ENCODE measurements around the gene ABCA1.
"Not testable (repeated sequence)": the region's sequence is repeated elsewhere in the genome, so short reads cannot be mapped to it uniquely, and the experiment has no call there.

The ABCA1 gene

DNA sequence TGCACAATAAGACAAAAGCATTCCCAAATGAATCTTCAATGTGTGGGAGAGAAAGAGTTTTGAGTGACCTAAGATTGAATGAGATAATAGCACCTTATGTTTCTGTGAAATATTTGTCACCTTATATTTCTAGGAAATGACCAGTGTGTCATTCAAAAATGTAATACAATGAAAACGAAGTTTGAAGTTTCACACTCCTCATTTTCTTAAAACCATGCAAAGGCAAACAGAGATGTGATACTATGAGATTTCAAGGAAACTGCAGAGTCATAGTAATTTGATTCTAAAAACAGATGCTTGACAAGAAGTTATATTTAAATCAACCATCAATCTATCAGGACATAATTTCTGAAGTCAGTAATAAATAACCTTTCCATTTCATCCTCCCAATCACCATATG, 13.6 kb upstream of the ABCA1 start:
- no peak for DNase-seq

DNA sequence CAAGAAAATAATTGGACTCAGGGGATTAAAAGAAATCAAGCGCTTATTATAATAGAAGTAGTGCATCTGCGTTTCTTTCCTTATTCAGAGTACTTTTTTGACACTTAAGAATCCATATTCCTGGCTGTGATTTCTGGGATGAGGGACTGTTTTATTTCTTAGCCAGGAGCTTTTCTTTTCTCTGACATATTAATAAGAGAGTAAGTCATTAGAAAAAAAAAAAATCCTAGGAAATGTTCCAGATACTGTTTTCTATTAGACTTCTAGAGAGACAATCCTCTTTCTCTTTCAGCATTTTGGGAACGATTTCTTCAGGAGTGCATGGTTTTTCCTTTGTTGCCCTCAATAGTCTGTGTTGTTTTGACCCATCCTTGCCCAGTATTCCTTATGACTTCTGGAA, 8.3 kb upstream of the ABCA1 start:
- DNase-seq: no peak

DNA sequence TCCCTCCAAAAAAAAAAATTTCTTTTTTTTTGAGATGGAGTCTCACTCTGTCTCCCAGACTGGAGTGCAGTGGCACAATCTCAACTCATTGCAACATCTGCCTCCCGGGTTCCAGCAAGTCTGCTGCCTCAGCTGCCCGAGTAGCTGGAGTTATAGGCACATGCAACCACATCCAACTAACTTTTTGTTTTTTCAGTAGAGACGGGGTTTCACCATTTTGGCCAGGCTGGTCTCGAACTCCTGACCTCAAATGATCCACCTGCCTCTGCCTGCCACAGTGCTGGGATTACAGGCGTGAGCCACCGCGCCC, 7.5 kb upstream of the ABCA1 start:
- not testable (repeated sequence) for DNase-seq

DNA sequence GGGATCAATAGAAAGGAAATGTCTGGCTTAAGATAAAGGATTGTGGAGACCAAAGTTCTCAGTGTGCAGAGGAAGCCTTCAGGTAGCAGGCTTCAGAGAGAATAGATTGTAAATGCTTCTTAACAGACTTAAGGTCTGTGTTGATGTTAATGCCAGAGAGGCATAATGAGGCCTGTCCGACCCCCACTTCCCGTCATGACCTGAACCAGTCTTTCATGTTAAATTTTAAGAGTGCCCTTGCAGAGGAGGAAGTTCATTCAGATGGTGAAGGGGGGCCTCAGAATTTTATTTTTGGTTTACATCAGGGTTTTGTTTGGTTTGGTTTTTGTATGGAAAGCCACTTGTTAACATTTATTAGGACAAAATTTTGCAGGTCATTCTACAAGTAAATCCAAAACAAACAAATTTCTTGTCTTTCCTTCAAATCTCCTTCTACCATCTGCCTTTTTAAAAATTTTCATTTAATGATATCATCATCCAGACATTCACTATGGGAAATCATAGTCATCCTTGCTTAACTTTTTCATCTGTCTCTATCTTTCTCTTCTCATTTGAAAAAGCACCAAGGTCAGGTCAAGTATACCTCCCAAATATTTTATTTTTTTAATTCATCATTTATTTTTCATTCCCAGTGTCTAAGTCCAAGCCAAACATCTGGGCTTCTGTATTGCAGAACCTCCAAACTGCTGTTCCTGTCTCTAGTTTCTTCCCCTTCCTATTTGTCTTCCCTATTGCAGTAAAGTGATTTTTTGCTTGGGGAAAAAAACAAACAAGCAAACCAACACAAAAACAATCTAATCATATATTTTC, 6.9 kb upstream of the ABCA1 start:
- DNase-seq: no peak

DNA sequence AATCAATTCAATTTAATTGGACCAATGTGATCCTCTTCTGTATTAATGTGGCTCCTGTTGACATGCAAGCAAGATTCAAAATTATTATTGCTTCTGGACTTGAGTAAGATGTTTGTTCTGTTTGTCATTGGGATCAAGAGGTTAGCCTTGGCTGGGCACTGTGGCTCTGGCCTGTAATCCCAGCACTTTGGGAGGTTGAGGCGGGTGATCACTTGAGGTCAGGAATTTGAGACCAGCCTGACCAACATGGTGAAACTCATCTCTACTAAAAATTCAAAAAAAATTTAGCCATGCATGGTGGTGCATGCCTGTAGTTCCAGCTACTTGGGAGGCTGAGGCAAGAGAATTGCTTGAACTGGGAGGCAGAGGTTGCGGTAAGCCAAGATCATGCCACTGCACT, 5.1 kb upstream of the ABCA1 start:
- DNase-seq: not testable (repeated sequence)

DNA sequence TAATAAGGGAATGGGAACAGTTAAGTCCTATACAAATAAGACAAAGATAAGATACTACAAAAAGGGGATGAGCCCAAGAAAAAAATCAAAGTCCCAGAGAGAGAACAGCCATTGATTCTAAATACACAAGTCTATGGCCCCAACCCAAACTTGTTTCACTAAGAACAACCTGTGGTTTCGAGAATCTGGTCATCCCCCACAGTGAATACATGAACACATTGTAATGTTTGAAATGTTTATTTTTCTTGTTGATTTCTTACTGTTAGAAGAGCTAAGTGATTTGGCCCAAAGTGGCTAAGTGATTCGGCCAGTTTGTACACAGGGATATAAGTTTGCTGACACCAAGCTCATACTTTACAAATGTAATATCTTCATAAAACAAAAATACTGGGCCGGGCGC, 3.3 kb upstream of the ABCA1 start:
- no peak for DNase-seq

DNA sequence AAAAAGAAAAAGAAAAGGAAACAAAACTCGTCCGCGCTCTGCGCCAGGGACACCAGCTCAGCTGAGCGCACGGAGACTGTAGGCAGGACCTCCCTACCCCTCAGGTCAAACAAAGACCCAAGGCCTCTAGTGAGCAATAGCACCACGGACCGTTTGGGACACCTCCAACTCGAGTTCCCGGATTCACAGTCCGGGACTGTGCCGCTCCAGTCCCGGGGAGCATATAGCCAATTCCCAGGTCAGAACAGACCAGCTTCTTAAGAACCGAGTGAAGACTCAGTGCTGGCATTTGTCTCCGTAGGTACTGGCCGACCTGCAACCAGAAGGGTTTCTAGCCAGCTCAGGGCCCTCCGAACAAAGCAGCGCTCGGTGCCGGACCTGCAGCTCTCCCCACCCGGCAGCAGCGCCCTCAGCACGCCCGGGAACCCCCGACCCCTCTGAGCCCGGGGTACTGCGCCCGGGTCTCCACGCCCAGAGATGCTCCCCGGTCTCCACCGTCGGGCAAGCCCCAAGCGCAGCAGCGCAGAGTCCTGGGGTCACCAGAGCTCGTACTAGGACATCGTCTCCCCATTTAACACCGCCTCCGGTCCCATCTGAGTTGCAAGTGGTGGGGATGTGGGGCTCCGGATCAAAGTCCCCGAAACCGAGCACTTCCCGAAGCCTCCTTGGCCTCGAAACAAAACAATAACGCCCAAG, 591 bp downstream of the ABCA1 start:
- no peak for DNase-seq

DNA sequence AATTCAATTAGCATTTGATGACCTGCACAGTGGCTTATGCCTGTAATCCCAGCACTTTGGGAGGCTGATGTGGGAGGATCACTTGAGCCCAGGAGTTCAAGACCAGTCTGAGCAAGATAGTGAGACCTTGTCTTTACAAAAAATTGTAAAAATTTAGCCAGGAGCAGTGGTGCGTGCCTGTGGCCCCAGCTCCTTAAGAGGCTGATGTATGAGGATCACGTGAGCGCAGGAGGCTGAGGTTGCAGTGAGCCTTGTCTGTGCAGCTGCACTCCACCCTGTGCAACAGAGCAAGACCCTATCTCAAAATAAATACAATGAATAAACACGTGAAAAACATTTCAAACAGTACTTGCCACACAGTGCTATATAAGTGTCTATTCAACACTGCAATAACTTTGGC, 4.2 kb downstream of the ABCA1 start:
- no peak for DNase-seq

DNA sequence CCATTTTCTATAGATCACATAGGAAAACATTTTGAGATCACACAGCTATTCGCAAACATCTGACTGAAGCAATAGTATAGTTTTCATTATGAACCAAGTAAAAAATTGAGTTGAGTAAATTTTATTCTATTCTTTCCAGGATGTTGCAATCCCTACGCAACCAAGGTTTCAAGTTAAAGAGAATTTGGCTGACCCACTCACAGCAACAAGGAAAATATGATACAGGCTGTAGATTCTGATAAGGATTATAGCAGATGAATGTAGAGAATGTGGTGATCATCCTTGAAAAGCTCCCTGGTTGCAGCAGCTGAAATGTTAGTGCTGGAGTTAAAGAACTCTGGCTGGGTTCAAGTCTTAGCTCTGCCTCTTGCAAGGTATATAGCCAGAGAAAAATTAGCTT, 4.7 kb downstream of the ABCA1 start:
- no peak for DNase-seq

DNA sequence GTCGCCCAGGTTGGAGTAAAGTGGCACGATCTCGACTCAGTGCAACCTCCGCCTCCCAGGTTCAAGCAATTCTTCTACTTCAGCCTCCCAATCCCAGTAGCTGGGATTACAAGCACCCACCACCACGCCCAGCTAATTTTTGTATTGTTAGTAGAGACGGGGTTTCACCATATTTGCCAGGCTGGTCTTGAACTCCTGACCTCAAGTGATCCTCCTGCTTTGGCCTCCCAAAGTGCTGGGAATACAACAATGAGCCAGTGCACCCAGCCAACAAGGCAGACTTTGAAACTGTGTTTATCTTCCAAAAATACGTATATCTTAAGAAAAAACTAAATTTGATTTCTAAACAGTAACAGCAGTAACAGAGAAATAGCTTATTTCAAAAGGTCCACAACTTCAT, 5.2 kb downstream of the ABCA1 start:
- DNase-seq: not testable (repeated sequence)

DNA sequence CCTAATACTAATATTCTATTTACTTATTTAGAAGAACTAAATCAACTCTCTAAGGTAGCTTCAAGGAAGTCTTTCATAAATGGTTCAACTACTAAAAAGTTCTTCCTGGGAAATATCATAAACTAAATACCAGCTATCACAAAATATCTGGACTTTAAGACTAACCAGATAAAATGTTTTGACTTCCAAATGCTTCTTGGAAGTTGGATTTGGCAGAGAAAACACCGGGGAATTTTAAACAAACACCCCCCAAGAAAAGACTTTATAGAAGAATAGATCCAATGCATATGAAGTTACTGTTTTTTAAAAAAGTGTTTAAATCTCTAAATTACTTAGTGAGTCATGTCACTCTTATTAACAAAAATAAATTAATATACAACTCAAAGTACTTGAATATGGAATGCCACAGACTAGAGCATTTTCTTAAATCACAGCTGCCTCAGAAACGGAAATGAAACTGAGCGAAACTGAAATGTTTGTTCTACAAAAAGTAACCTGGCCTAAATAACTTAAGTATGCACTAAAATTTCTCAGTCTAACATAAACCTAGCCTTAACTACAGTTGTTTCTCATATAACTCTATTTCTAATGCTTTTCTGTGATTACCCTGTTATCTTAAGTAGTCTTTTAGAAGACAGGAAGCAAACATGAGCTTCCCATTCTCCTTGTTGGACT, 6.8 kb downstream of the ABCA1 start:
- DNase-seq: no peak

DNA sequence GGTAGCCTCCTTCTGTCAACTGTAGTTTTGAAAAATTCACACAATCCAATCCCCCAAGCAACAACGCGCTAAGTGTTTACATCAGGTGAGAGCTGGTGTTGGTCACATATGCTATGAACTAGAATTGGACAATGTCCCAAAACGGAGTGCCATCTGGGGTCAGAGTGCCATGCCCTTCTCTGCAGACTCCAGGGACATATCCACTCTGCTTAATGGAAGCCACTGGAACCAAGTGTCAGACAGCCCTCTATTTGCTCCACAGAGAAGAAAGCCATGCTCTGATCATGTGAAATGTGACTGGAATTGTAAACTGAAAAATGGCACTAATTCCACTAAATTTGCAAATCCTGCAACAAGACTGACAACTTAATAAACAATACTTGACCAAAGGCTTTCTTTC, 12.2 kb downstream of the ABCA1 start:
- DNase-seq: no peak

DNA sequence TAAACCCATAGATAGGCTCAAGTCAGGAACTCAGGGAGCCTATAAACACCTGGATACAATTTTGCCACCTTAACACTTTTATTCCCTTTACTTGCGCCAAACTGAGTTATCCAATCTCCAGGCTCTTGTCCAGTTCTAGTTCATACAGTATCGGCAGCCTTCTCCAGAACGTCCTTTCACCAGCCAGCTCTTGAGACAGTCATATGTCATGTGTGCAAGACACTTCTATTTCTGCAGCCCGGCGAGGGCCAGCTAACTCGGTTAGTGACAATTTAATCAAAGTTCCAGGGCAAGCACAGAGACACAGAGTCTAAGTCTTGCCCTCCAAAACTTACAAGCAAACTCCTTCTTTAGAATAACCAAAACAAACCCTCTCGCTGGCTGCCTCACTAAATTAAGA, 12.9 kb downstream of the ABCA1 start:
- DNase-seq: no peak

DNA sequence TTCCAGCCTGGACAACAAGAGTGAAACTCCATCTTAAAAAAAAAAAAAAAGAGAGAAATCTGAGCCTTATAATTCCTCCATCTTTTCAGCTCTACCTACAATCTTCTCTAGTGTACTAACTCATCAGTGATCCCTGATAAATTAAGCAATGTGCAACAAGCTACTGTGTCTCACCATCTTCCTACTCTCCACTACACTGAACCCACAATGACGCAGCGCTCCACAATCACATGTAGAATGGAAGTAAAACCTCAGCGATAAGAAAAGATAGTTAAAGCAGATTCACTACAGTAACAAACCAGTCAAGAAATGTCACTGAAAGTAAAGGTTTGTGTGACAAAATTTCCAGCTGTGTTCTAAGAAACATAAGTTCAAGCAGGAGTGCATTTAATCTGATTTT, 13.5 kb downstream of the ABCA1 start:
- DNase-seq: no peak

DNA sequence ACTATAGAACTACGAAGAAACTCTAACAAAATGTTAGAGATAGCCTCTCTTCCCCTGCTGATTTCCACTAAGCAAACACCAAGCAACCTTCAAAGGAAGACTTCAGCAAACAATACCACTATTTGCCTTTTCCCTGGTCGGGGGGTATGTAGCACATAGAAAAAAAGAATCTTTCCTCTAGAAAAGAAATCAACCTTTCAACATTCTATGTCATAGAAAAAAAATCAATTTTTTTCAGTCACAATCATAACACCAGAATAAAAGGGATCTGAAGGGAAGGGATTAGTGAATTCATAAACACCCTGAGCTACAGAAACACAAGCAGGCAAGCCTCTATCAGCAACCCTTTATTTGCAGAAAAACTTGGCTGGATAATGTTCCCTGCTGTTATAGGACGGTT, 15.3 kb downstream of the ABCA1 start:
- DNase-seq: no peak

DNA sequence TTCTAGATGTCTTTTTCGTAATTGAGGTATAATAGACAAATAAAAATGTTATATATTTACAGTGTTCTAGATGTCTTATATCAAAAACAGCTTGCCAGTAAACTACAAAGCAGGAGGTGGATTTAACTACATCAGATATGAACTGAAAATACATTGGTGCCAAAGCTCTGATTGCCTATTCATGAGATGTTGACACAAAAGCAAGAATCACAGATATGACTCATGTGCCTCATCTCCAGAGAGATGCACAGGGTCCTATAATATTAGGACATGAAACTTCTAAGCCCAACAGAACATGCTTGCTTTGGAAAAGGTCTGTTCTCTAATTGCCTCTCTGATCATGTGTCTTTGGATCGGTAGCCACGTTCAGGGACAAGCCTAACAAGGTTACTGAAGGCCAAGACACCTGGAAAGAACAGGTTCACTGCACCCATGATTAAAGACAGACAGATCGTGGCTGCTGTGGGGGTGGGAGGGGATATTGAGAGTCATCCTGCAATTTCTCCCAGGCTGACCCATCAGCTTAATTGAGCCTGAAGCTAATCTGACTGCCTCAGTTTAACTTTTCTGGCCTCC, 16.8 kb downstream of the ABCA1 start:
- no peak for DNase-seq

DNA sequence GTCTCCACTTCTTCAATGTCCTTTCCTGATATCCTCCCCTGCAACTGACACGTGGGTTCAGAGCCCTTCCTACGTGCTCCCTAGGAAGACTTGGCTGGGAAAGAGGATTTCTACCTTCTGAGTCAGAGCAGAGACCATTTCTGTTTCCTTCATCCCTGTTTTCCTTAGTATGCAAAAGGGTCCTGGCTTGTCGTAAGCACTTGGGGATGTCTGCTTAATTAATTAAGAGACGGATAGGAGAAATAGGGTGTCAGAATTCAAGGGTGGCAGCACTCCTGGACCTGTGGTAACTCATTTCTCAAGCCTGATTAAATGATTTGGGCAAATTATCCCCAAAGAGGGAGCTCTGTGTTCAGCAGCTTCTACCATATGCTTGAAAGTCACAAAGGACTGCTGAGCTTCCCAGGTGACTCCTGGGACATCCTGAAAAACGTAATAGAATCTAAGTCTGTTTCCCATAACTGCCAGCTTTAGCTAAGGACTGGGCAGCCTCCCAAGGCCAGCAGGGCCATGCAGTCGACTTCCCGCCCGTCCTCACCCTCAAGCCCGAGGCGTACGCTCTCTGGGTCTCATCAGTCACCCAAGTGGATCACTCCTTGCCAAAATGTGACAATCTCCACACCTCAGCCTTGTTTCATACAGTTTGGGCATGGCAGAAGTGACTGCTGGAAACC, 20.5 kb downstream of the ABCA1 start:
- no peak for DNase-seq

DNA sequence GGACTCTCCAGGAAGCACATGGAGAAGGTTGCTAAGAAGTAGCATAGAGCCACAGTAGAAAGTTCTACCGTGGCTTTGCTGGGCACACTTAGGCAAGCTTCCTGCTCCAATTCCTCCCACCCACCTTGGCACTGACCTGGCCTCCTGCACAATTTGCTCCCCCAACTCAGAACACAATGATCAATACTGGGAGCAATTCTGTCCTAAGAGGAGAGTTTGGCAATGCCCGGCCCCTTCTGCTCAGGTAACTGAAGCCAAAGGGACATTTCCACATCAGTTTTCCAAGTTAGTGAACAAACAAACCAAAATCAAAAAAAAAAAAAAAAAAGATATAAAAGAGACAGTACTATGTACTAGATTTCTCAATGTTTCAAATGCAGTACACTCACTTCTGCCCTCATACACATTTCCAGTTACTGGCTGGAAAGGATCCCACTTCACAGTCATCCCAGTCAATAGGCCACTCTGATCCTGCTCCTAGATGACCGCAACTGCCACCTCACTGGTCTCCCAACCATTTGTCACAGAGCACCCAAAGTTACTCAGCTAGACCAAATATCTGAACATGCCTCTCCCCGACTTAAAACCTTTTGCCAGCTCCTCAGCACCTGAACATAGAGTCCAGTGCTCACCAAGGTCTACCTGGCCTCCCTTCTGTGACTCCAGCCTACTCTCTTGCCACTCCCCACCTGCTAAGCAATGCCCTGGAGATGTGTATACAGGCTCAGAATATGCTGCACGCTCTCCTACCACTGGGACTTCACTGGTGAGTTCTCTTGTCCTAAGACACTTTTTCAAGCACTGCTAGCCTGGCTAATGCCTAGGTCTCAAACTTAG, 21.3 kb downstream of the ABCA1 start:
- DNase-seq: no peak

DNA sequence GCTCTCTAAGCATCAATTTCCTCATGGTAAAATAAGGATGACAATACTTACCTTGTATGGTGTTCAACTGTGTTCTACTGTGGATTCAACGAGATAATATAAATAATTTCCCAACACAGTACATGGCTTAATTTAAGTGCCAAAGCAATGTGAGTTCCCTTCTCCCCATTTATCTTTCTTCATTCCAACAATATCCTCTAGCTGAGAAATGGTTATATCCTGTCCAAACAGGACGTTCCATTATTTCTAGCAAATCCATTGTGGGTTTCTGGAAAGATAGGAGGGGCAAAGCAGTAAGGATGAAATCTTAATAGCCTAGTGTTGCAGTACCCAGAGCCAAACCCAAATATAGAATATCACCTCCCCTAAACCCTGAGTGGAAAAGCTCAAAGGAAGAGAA, 22.0 kb downstream of the ABCA1 start:
- DNase-seq: no peak

DNA sequence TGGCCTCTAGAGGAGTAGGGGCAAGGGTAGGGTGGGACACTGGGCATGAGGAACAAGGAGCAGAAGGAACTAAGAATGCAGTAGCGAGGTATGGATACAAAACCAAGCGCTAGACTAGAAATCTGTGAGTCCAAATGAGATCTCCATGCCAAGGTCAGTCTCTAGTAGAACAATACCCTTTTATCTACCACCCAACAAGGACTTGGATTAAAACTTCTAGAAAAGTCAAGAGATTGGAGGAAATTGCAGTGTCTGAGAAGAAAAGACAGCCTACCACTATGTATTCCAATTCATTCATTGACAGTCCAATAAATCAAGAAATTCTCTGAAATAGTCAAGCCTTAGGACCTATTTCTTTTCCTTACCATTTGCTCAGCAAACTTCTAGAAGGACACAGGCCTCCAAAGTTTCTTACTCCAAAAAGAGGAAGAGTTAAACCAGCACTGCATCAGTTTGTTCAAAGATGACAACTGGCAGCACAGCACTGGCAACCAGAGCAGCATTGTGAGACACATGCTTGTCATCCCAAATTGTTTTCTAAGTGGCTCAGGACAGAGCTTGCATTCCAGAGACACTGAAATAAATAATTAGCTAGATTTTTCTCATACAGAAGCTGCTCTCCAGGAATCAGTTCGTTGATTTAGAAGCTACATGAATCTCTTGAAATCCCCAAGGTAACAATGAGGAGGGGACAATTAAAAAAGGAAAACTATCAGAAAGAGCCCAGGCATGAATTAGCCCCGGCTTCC, 22.6 kb downstream of the ABCA1 start:
- DNase-seq: no peak

DNA sequence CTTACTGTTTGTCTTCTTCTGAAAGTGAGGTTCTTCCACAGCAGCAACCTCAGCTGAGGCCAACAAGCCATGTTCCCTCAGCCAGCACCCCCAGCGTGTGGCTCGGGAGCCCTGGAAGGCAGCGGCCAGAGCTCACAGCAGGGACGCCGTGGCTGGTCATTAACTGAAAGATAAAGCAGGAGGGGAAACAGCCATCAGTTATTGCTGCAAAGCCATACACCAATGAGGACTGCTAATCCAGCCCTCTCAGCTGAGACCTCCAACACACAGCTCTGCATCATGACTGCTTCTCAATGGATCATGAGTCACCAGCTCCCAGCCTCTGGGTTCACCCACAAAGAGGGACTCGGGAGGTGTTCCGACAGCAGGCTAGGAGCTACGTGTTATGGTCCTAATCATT, 24.3 kb downstream of the ABCA1 start:
- no peak for DNase-seq

DNA sequence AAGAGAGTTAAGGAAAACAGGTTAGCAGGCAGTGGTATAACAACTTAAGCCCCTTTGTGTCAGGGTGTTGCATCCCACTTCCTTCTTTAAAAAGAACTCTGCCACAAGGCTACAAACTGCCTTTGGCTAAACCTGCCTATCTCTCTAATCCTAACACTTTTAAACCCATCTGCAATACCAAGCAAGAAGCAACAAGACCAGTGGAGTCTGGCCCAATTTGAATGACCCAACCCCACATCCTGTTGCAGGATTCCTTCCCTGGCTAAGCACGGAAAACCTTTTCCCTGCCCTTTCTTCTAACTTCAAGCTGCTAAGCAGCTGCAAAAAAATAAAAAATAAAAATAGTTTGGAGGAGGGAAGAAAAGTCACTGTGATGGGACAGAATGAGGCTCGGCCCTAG, 27.1 kb downstream of the ABCA1 start:
- DNase-seq: no peak

Measured in DMS79 (cell line).